Endothelial cell (in vitro differentiated cells): Measurements from ENCODE around the gene ZDHHC11. TPM values are rescaled to one million over a fixed set of nuclear protein-coding genes. Genes with fewer than 3 reads are reported as not detected.

Source experiments
- DNase-seq: peaks from one replicate; pipeline ENCODE4 v3.0.0; 2021; ENCODE audit warnings: low spot score
- H3K27ac Mint-ChIP-seq: one replicate; pipeline ENCODE4 v1.8.0; 2021; ENCODE audit warnings: mixed read lengths, inconsistent platforms; ENCODE audit not compliant: unreplicated experiment
- H3K27me3 Mint-ChIP-seq: one replicate; pipeline ENCODE4 v1.8.0; 2021; ENCODE audit warnings: mild to moderate bottlenecking, moderate library complexity, mixed read lengths, inconsistent platforms; ENCODE audit not compliant: unreplicated experiment
- H3K36me3 Mint-ChIP-seq: one replicate; pipeline ENCODE4 v1.8.0; 2021; ENCODE audit warnings: mild to moderate bottlenecking, low read depth, mixed read lengths, inconsistent platforms; ENCODE audit not compliant: unreplicated experiment
- H3K4me1 Mint-ChIP-seq: one replicate; pipeline ENCODE4 v1.8.0; 2021; ENCODE audit warnings: mild to moderate bottlenecking, mixed read lengths, inconsistent platforms; ENCODE audit not compliant: unreplicated experiment
- H3K4me3 Mint-ChIP-seq: one replicate; pipeline ENCODE4 v1.8.0; 2021; ENCODE audit warnings: mild to moderate bottlenecking, mixed read lengths, inconsistent platforms; ENCODE audit not compliant: unreplicated experiment
- H3K9me3 Mint-ChIP-seq: one replicate; pipeline ENCODE4 v1.8.0; 2021; ENCODE audit warnings: mixed read lengths, inconsistent platforms; ENCODE audit not compliant: unreplicated experiment
- CTCF ChIP-seq: fragments of 200-600 bp; sonication (generic); IDR thresholded peaks from one replicate; pipeline ENCODE4 v1.5.0; 2021; ENCODE audit warnings: antibody characterized with exemption; ENCODE audit not compliant: unreplicated experiment
- total RNA-seq: library from RNA; stranded (reverse); fragmentation: NEBNext Ultra II Directional; extraction: Animal tissue kit (Norgen Biotek cat#: 25700); gene quantifications from one replicate; pipeline ENCODE4 v1.2.1, GENCODE V29; 2021; ENCODE audit not compliant: unreplicated experiment

Gene ZDHHC11
- total RNA-seq, 1 donor from 2014 or later, result 14.3 TPM

GRCh38 chr5:862367-863243, 11.8 kb upstream of the ZDHHC11 start:
- no peak for TF ChIP-seq CTCF
- H3K36me3 Mint-ChIP-seq, result peaks cover 26% of the 10 kb centered on the region
- H3K9me3 Mint-ChIP-seq, result no peaks in the 10 kb centered on the region
- DNase-seq, result no peak
- no peak overlapping the region for H3K4me3 Mint-ChIP-seq
- no peak overlapping the region for H3K27ac Mint-ChIP-seq
- no peaks in the 10 kb centered on the region for H3K4me1 Mint-ChIP-seq
- peaks cover 17% of the 10 kb centered on the region for H3K27me3 Mint-ChIP-seq

GRCh38 chr5:861442-862366, 10.9 kb upstream of the ZDHHC11 start:
- Mint-ChIP-seq H3K36me3 (peaks cover 24% of the 10 kb centered on the region), H3K27me3 (peaks cover 16% of the 10 kb centered on the region), H3K4me1 (no peaks in the 10 kb centered on the region), H3K27ac (no peak overlapping the region), H3K9me3 (no peaks in the 10 kb centered on the region), H3K4me3 (no peak overlapping the region)
- no peak for DNase-seq
- no peak for TF ChIP-seq CTCF

- Mint-ChIP-seq H3K27me3 (peaks cover 15% of the 10 kb centered on the region), H3K27ac (peak overlapping the region; percentile 20), H3K9me3 (no peaks in the 10 kb centered on the region), H3K4me1 (no peaks in the 10 kb centered on the region), H3K4me3 (no peak overlapping the region), H3K36me3 (peaks cover 18% of the 10 kb centered on the region)
- no peak for TF ChIP-seq CTCF
- no peak for DNase-seq
Observed at GRCh38 chr5:860506-861150, 9.8 kb upstream of the ZDHHC11 start.

GRCh38 chr5:859798-860296, 9.1 kb upstream of the ZDHHC11 start:
- no peak for DNase-seq
- Mint-ChIP-seq H3K36me3 (peaks cover 18% of the 10 kb centered on the region), H3K4me3 (no peak overlapping the region), H3K4me1 (no peaks in the 10 kb centered on the region), H3K27me3 (peaks cover 18% of the 10 kb centered on the region), H3K27ac (no peak overlapping the region), H3K9me3 (no peaks in the 10 kb centered on the region)
- TF ChIP-seq CTCF, result no peak
